ENCODE measurements around the gene GPR139.

GPR139 gene

DNA sequence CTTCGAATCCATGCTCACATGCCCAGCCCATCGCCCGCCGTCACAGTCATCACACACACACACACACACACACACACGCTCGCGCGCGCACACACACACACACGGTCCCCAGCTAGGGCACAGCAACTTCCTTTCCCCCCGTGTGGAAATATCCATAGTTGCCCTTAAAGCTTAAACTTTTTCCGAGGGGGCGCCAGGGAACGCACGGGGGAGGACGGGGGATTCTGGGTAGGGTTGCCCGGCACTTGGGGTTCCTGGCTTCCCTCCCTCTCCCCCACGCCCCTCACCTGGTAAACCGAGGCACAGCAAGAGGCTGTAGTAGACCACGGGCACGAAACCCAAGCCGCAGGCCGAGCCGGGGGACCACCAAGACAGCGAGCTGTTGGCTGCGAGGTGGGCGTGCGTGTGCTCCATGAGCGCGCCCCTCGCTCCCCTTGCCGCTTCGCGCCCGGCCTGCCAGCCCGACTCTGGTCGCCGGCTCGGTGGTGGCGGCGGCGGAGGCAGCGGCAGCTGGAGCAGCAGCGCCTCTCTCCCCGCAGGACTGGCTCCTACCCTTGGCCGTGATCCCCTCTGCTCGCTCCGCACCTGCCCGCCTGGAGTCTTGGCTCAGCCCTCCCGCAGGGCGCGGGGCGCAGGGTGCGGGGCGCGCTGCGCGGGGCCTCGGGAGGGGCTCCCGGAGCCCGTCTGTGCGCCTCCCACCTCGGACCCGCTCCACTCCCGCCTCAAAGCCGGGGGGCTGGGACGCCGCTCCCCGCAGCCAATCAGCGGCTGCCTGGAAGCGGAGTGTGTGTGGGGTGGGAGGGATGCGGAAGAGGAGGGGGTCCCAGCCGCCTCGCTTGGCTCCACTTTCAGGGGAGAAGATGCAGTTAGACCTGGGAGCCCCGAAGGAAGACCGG, at the start of gene GPR139:
Gene GPR139 (minus strand): TSS at position 688 of the 896 bp plus-strand sequence. CDS start 274 bp downstream, at position 414.
- DNase-seq, result no peak

DNA sequence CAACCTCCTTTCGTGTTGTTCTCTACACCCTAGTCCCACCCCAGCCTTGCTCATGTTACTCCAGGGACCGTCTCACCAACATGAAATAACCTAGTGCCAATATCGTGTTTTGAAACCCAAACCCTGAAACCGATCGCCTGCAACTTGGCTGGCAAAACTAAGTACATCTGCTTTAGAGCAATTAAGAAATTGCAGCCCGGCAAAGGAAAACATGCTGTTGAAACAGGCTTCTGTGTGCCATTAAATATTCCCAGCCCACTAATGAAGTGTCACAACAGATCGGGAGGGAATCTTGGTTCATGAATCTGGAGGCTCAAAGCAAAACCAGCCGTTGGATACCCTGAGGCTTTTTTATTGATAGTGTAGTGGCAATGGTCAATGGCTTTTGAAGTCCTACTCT, 48.3 kb upstream of the GPR139 start:
- no peak for DNase-seq

DNA sequence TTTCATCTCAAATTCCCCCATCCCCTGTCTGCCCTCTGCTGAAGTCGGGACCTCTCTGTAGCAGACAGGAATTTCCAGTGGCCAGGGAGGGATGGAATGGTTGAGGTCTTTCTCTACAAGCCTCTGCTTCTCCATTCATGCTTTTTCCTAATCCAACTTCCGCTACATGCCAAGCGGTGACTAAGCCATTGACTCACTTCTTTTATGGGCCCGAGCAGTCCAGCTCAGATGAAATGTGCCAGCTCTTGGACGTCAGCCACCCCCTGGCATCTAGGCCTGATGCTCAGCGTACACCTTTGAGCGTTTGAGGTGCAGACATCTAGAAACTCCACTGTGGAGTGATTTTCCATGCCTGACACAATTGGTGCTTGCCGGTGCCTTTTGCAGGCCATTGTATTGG, 40.7 kb upstream of the GPR139 start:
- no peak for DNase-seq

DNA sequence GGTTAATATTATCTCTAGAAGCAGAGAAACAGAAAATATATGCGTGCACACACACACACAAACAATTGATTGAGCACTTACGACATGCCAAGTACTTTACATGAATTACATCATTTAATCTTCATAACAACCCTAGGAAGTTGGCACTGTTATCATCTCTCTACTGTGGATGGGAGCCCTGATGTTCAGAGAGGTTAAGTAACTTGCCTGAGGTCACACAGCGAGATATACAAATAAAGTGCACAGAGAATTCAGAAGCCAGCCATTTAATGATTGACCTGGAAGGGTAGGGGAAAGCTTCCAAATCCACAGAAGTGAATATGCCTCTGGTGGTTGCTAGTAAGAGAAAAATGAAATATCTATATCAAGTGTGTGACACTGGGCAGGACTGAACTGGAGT, 37.5 kb upstream of the GPR139 start:
- no peak for DNase-seq

DNA sequence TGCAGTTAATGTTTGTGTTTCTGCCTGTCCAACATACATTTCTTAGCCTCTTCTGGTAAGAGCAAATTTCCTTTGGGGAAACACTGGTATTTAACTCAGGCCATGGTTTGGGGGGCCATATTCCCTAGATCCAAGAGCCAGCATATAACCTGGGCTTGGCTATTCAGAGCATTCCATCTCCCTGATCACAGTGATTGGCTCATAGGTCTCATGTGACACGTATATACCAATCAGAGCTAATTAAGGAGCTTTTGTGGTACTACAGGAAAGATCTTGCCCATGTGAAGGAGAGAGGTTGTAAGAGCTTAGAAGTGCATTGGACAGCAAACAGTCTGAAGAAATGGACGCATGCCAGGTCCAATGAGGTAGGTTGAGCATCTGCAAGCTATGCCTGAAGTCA, 33.4 kb upstream of the GPR139 start:
- no peak for DNase-seq

DNA sequence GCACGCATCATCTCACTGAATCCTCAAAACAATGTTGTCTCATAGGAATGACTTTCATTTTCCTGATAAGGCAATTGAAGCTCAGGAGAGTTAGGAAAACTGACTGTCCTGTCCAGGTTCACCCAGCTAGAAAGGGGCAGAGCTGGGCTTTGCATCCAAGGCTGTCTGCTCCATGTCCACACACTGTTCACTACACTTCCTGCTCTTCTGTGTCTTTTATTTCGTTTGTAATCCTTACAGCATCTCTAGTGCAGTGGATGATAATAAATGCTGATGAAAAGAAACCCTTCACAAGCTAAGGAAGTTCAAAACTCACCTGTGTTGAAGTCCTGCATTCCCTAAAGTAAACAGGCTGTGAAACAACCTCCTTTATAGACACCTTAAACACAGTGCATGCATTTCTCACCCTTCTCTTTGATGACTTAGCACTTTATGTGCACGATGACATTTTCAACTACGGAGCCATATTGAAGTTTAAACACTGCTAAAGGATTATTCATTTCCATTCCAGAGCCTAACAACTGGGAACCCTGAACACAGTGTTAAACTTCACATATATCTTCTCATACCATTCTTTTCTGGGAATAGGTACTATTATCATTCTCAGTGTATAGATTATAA, 31.0 kb upstream of the GPR139 start:
- DNase-seq, result no peak

DNA sequence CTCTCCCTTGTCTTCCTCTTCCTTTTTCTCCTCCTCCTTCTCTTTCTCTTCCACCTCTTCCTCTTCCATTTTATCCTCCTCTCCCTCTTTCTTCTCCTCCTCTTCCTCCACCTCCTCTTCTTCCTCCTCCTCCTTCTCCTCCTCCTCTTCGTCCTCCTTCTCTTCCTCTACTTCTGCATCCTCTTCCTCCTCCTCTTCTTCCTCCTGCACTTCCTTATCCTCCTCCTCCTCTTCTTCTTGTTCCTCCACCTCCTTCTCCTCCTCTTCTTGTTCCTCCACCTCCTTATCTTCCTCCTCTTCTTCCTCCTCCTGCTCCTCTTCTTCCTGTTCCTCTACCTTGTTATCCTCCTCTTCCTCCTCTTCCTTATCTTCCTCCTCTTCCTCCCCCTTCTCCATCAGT, 28.8 kb upstream of the GPR139 start:
- DNase-seq, result no peak

DNA sequence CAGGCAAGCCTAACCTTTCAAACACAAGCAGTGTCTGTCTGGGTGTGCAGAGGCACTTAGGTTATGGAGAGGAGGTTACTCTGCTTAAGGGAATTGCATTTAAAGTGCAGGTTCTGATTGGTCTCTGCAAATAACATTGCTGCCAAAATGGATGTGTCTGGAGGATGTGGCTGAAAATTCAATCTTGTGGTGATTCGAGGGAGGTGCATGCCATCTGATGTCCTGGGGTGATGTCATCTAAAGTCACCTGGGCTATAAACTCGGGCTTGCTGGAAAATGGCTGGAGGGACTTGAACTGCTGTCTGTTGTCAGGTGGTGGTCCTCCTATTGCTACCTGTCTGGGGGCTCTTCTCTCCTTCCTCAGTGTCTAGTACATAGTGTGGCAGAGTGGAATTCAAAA, 28.3 kb upstream of the GPR139 start:
- no peak for DNase-seq

DNA sequence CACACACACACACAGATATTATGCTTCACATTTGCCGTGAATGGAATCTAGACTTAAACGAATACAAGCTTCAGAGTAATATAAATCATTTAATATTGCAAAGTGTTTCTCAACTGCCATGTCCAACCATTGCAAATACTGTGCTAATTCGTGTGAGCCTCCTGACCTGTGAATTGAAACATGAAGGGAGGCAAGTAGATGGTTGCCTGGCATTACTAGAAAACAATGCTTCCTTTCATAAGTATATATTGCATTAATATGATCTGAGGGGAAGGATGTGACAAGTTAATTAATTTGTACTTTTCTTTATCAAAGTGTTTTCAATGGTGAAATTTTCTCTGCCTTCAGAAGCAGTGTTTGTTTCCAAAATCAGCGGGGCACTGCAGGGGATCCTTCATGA, 25.7 kb upstream of the GPR139 start:
- no peak for DNase-seq

DNA sequence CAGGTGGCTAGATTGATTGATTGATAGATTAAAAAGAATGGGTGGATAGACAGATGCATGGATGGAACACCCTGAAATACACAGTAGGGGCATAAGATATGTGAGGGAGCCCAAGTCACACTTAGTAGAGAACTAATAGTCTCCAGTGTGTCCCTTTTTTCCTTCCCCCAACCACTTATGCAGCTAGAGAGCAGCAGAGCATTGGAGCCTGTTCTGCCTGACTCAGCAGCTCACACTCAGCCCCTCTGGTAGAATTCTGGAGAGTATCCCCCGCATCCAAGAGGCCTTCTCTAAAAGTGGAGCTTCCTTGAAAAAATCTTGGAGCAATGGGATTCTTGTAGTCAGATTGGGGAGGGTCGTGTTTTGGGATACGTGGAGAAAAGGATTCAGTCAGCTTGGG, 20.5 kb upstream of the GPR139 start:
- DNase-seq, result no peak

DNA sequence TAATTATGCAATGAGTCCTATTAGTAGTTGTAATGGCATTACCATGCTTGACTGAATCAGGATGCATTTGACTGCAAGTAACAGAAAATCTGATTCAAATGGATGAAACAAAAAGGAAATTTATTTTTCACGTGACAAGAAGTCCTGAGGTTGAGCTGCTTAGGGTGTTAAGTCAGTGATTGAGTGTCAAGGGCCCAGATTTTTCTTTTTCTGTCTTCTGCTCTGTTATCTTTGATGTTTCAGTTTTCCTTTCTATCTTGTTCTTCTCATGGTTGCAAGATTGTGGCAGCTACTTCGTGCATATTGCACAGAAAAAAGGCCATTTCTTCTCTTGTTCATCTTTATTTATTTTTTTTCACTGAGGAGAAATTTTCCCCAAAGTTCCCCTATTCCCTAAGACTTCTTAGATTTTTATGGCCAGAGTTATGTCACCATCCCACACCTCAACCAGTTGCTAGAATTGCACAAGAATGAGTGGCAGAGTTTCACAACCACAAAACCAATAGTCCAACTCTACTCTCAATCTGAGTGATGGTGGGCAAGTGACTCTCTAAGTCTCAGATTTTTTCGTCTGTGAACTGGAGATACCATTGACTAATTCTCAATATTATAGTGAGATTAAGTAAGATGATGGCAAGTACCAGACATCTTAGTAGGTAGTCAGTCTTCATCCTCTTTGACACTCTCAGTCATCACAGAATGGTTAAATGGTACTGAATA, 15.7 kb upstream of the GPR139 start:
- DNase-seq, result no peak

DNA sequence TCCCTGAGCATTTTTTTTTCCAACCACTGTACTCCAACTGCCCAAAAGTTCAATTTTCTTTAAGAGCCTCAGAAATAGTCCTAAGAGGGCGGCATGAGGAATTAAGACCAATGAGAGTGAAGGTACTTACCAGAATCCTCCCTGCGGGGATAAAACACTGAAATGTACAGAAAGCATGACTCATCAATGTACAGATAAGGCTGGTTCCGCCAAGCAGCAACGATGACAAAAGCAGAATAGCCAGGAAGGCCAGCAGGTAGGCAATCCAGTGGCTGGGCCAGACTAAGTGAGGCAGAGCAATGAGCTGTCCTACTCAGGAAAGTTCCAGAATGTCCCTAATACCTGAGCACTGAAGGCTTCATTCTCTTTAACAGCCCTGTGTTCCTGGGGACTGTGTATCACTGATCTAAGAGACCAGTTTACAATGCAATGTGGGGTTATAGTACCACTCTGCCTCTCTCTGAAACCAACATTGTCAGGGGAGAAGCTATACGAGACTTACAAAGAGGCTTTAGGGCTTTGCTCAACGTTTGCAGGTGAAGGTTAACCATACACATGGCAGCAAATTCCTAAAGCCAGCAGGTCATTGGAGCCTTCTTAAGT, 11.0 kb upstream of the GPR139 start:
- no peak for DNase-seq

DNA sequence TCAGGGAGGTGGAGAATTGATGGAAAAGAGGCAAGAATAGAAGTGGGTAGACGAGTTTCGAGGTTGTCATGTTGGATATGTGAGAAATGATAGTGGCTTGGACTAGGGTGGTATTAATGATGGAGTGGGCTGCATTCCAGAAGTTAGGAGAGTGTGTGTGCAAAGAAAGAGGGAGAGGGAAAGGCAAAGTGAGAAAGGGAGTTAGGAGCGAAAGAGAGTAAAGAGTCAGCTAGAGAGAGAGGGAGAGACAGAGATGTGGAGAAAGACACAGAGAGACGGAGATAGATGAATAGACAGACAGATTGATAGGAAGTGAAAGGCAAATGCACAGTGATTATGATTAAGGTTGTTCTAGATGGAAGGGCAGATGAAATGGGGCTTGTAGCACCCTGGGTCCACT, 5.4 kb upstream of the GPR139 start:
- no peak for DNase-seq

DNA sequence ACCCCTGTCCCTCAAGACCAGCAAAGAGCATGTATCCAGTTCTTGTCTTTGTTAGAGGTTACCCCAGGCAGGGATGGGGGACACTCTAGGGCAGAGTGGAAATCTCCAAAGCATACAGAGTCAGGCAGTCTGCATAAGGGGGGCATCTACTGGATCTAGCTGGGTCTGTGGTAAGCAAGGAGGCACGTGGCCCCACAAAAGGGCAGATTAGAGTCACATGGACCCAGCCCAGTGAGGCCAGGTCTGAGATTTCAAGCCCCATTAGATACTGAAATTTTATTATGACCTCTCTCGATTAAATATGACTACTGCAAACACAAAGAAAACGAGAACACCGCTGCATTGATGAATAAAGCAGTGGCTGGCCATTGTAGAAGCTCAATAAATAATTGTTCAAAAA, 1.6 kb upstream of the GPR139 start:
- DNase-seq, result no peak

DNA sequence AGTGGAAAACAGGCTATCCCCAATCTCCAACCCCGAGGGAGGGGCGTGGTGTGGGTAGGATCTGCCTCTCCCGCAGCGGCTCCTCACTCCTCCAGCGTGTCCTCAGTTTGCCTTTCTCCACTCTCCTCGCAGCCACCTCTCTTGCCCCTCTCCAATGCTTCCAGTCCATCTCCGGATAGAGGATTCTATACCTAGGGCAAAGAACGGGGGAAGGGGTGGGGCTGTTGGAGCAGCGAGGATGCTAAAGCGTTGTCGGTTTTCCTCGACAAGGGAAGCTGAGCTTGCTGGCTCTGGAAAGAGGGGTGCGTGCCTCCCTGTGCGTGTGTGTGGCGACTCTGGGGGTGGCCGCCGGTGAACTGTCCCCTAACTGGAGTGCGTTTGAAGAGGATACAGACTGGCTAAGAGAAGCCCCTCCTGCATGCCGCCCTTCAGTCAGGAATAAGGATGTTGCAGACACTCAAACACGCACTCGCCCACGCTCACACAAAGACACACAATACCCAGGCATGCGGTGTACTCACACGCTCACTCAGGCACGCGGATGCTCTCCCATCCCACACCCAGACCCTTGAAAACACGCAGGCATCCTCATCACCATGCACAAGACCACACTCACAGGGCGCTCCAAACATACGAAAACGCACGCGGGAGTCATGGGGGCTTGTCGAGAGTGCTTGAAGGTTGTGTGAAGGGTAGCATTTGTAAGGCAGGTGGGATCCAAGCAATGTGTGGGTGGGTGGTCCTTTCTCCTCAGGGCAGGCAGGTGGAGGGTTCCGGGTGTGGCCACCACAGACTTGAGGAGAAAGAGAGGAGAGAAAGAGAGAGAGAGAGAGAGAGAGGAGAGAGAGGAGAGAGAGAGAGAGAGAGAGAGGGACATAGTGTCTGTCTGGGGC, 655 bp upstream of the GPR139 start:
- no peak for DNase-seq

DNA sequence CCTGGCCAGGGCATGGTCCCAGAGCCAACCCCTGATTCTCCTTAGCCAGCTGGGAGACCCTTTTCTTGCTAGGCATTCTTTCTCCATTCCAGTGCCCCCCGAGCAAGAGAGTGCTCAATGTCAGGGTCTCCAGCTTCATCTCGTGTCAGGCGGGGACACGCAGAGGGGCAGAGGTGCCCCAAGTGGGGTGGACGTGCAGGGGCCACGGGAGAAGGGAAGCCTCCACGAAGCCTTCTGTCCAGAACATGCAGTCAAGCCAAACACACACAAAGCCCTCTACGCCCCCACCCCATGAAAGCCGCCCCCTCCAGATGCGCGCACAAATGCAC, 852 bp downstream of the GPR139 start:
- DNase-seq, result no peak

DNA sequence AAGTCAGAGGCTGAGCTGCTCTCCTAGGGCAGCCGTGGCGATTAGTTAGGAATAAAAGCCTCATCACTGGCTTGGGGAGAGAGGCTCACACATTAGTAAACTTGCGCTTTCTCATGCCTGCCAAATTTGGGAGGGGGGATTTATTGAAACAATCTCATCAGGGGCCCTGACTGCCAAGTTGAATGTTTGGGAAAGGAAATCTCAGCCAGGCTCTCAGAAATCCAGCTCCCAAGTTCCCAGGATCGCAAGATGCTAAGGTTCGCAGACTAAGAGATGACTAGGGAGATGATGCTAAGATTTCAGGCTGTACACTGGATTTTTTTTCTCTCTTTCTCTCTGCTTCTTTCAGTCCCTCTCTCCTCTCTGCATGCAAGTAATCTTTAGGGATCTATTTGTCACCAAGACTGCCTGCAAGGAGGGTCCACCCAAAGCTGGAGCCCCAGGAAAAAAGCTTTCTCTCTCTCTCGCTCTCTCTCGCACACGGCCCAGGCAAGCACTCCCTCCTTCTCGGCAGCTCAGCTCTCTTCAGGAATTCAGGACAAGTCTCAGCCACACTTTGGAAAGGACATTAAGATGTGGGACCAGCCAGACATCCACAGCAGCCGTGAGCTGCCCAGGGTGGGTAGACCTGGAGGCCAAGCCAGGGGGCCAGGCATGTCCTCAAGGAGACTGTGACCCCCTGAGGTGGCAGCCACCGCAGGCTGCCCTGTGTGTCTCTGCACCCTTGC, 1.4 kb downstream of the GPR139 start:
- no peak for DNase-seq

DNA sequence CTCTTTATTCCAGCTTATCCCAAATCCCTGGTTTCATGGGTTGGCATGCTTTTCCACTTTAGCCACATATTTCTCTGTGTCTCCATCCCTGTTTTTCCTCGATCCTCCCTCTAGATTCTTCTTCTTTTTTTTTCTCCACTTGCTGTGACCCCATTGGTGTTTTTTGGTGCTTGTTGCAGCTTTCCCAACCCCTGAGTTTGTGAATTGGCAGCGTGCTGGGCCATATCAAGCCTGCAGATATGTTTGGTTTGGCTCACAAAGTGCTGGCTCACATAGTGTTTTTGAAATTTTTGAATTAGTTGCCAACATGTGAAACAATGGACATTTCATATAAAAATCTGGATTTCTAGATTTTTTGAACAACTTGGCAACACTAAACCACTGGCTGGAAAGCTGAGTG, 8.8 kb downstream of the GPR139 start:
- DNase-seq, result no peak

DNA sequence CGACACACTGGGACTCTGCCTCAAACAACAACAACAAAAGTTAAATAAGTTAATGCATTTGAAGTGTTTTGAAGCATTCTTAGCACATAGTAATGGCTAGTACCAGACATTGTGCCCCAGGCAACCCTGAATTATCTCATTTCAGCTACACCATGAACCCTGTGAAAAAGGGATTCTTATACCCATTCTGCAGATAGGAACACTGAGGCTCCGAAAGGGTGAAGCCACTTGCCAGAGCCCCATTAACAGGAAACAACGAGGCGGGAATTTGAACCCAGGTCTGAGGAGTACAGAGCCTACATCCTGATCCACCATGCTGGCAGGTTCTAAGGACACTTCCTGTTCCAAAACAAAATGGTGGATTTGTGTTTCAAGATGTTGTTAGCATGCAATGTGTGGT, 9.2 kb downstream of the GPR139 start:
- DNase-seq, result no peak

DNA sequence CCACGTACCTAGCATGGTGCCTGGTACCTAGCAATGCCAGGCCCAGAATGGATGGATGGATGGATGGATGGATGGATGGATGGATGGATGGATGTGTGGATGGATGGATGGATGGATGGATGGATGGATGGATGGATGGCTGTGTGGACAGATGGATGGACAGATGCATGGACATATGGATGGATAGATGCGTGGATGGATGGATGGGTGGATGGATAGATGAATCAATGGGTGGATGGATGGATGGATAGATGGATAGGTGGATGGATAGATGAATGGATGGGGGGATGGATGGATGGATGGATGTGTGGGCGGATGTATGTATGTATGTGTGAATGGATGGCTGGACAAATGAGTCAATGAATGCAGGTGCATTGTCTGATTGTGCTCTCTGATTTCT, 12.6 kb downstream of the GPR139 start:
- DNase-seq, result no peak

DNA sequence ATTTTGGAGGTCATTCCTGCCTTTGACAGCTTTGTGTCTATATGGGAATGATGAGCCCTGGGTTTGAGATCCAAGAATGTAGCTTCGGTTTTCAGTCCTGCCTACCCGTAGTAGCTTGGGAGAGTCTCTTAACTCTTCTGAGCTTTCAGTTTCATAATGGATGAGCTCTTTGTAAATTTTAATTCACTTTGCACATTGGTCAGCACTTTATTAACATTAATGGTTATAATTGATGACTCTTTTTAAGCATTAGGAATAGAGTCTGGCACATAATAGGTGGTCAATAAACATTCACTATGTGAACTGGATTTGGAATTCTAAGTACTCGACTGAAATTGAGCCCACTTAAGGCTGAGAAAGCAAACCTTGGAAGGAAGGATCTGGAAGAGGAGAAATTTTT, 17.3 kb downstream of the GPR139 start:
- DNase-seq, result no peak

DNA sequence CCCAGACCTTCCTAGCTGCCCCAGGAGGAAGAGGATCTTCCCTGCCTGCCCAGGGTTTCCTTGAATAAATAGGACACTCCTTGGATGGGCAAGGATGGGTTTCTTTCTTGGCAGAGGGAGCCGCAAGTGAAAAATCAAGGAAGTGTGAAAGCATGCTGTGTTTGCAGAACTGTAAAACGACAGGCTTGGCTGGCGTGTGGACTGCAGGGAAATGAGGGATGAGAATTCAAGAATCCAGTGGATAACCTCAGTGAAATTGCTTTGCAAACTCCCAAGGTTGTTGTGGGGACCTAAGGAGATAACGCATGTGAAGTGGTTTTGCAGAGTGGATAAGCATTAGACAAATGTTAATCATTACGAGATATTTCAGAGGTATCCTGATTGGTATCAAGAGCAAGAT, 20.4 kb downstream of the GPR139 start:
- no peak for DNase-seq
